ENCODE data around the gene MTMR4. TPM values are rescaled to one million over a fixed set of nuclear protein-coding genes. Genes with fewer than 3 reads are reported as not detected.
"Not testable (repeated sequence)": the region's sequence is repeated elsewhere in the genome, so short reads cannot be mapped to it uniquely, and the experiment has no call there.

The MTMR4 gene
- total RNA-seq, 2 experiments from 2014 or later = 73.3 to 82.1 TPM

DNA sequence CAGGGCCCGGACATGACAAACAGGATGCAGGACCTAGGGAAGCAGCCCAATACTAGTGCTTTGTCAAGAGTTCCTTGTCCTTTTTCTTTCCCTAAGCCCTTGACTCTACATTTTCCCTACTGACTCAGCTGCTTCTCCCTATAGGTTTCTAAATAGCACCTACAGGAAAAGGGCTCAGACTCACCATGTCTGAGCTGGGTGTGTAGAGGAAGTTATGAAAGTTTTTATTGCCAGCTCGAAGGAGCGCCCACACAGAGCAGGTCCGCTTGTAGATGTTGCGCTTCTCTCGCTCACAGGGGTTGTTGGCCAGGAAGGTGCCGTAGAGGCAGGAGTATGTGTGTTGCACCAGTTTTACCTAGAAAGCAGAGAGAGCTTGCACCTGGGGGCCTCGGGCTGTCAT lies 10.6 kb downstream of the MTMR4 start:
- H3K27me3 Mint-ChIP-seq = no peaks in the 10 kb centered on the region
- no peak overlapping the region for H3K27ac Mint-ChIP-seq
- intact Hi-C loops (cut with micrococcal nuclease) = no loop called here
- POLR2A ChIA-PET = interaction anchor here (0.9 to 1.6 kb wide), 4 partner anchors 11 to 128 kb away, joined by 3 to 6 read pairs (median 3); no protein-coding TSS in a partner anchor
- no peak overlapping the region for H3K4me3 Mint-ChIP-seq
- H3K36me3 Mint-ChIP-seq (ENCODE audit: low read depth) = peaks cover 33% of the 10 kb centered on the region
- no peaks in the 10 kb centered on the region for H3K9me3 Mint-ChIP-seq
- CTCF ChIA-PET = no interaction called here
- DNase-seq (no peak), ATAC-seq (no peak)
- no peak for TF ChIP-seq CTCF (IDR thresholded peaks at IDR 0.05)
- H3K4me1 Mint-ChIP-seq (ENCODE audit: low read depth) = no peaks in the 10 kb centered on the region

- ChIA-PET CTCF (interaction anchor here (1.4 kb wide), 1 partner anchor 186 kb away, joined by 4 read pairs; no protein-coding TSS in a partner anchor), POLR2A (interaction anchor here (0.8 to 1.6 kb wide), 3 partner anchors 9 to 13 kb away, joined by 3 to 6 read pairs (median 3); no protein-coding TSS in a partner anchor)
- H3K9me3 Mint-ChIP-seq; H3K27ac Mint-ChIP-seq; H3K27me3 Mint-ChIP-seq; H3K4me3 Mint-ChIP-seq; ATAC-seq; H3K4me1 Mint-ChIP-seq (ENCODE audit: low read depth); DNase-seq; intact Hi-C loops (cut with micrococcal nuclease): not testable (repeated sequence)
- peaks cover 36% of the 10 kb centered on the region for H3K36me3 Mint-ChIP-seq (ENCODE audit: low read depth)
Measured at GRCh38 chr17:58503134-58503533, 11.3 kb downstream of the MTMR4 start.

DNA sequence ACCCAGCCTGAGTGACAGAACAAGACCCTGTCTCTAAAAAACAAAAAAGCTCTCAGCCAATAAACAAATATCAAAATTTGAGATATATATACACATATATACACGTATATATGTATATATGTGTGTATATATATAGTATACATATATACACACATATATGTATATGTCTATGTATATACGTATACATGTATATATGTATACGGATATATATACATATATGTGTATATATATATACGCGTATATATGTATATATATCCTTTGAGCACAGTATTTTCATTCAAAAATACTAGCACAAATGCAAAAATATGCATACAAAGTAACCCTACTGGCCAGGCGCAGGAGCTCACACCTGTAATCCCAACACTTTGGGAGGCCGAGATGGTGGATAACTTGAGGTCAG lies 13.0 kb downstream of the MTMR4 start:
- intact Hi-C loops (cut with micrococcal nuclease) = no loop called here
- no peak for TF ChIP-seq CTCF (IDR thresholded peaks at IDR 0.05)
- no peaks in the 10 kb centered on the region for H3K27me3 Mint-ChIP-seq
- ChIA-PET CTCF (interaction anchor here (1.4 kb wide), 1 partner anchor 14 kb away, joined by 6 read pairs; the partner anchor contains the start of gene HSF5), POLR2A (interaction anchor here (0.6 to 0.9 kb wide), 2 partner anchors 9 to 55 kb away, joined by 3 read pairs; no protein-coding TSS in a partner anchor)
- no peak for ATAC-seq
- no peaks in the 10 kb centered on the region for H3K4me1 Mint-ChIP-seq (ENCODE audit: low read depth)
- peaks cover 34% of the 10 kb centered on the region for H3K36me3 Mint-ChIP-seq (ENCODE audit: low read depth)
- H3K4me3 Mint-ChIP-seq = no peak overlapping the region
- H3K27ac Mint-ChIP-seq = no peak overlapping the region
- no peak for DNase-seq
- no peaks in the 10 kb centered on the region for H3K9me3 Mint-ChIP-seq

DNA sequence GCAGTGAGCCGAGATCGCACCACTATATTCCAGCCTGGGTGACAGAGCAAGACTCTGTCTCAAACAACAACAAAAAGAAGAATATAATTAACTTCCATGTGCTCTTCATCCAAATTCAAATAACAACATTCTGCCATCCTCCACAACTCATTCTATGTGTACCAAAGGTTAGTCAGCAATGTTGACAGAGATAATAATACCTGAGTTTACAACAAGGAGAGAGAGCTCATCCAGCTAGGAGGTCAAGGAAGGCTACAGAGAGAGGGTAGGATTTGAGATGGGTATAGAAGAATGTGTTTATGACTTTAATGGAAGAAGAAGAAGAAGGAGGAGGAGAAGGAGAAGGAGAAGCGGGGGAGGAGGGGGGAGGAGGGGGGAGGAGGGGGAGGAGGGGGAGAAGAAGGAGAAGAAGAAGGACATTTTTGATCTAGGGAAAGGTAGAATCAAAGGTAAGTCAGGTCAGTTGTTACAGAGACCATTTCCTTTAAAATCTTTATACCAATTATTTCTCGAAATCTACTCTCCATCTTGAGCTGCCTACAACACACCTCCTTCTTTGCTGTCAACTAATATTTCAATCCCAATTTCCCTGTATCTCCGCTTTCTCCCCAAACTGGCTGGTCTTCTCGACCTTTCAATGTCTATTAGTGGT lies 16.1 kb downstream of the MTMR4 start:
- Mint-ChIP-seq H3K27me3 (no peaks in the 10 kb centered on the region), H3K9me3 (no peaks in the 10 kb centered on the region), H3K27ac (no peak overlapping the region), H3K4me1 (ENCODE audit: low read depth) (peaks cover 7% of the 10 kb centered on the region), H3K4me3 (no peak overlapping the region), H3K36me3 (ENCODE audit: low read depth) (peaks cover 44% of the 10 kb centered on the region)
- intact Hi-C loops (cut with micrococcal nuclease) = no loop called here
- POLR2A ChIA-PET = interaction anchor here (0.8 to 2.8 kb wide), 4 partner anchors 12 to 18 kb away, joined by 3 to 14 read pairs (median 4); partner anchors contain the start of gene MTMR4
- CTCF ChIA-PET = interaction anchor here (1.4 kb wide), 1 partner anchor 15 kb away, joined by 3 read pairs; no protein-coding TSS in a partner anchor
- DNase-seq (no peak), ATAC-seq (no peak)
- no peak for TF ChIP-seq CTCF (IDR thresholded peaks at IDR 0.05)

DNA sequence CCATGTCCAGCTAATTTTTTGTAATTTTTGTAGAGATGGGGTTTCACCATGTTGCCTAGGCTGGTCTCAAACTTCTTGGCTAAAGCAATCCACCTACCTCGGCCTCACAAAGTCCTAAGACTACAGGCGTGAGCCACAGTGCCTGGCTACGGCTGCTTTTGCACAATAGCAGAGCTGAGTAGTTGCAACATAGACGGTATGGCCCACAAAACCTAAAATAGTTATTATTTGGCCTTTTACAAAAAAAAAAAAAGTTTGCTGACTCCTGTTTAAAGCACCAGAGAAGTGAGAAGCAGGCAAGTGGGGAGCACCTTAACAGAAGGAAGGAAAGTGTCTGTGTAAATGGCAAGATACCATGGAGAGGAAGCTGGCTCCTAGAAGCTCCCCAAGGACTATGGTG lies 20.9 kb downstream of the MTMR4 start:
- ChIA-PET POLR2A (interaction anchor here (0.7 to 1.6 kb wide), 8 partner anchors 10 to 149 kb away, joined by 3 to 4 read pairs (median 3); no protein-coding TSS in a partner anchor), CTCF (interaction anchor here (0.7 to 1.6 kb wide), 3 partner anchors 20 to 190 kb away, joined by 3 to 8 read pairs (median 4); no protein-coding TSS in a partner anchor)
- H3K27me3 Mint-ChIP-seq = no peaks in the 10 kb centered on the region
- peaks cover 69% of the 10 kb centered on the region for H3K36me3 Mint-ChIP-seq (ENCODE audit: low read depth)
- H3K4me1 Mint-ChIP-seq (ENCODE audit: low read depth) = peaks cover 23% of the 10 kb centered on the region
- H3K27ac Mint-ChIP-seq = peak overlapping the region; percentile 82
- H3K4me3 Mint-ChIP-seq = no peak overlapping the region
- DNase-seq = no peak
- ATAC-seq = no peak
- intact Hi-C loops (cut with micrococcal nuclease) = no loop called here
- H3K9me3 Mint-ChIP-seq = no peaks in the 10 kb centered on the region
- TF ChIP-seq CTCF (IDR thresholded peaks at IDR 0.05) = no peak
